Fibroblast of mammary gland (primary cell): Measurements from ENCODE around the gene MXD1.
"Not testable (repeated sequence)": the region's sequence is repeated elsewhere in the genome, so short reads cannot be mapped to it uniquely, and the experiment has no call there.

Experiments used
- DNase-seq: peaks from one replicate; pipeline ENCODE4 v3.0.0-alpha.2; 2010; ENCODE audit warnings: low read depth
- H3K4me3 ChIP-seq: 2 replicates; pipeline ENCODE4 v1.5.1; 2011; ENCODE audit warnings: low read depth, mild to moderate bottlenecking, low read length, moderate library complexity; ENCODE audit not compliant: control insufficient read depth
- CTCF ChIP-seq: conservative IDR thresholded peaks from 2 replicates; pipeline ENCODE4 v1.5.1; 2011; ENCODE audit warnings: low read depth, low read length, inconsistent platforms; ENCODE audit not compliant: control insufficient read depth, insufficient read depth

MXD1 gene

DNA sequence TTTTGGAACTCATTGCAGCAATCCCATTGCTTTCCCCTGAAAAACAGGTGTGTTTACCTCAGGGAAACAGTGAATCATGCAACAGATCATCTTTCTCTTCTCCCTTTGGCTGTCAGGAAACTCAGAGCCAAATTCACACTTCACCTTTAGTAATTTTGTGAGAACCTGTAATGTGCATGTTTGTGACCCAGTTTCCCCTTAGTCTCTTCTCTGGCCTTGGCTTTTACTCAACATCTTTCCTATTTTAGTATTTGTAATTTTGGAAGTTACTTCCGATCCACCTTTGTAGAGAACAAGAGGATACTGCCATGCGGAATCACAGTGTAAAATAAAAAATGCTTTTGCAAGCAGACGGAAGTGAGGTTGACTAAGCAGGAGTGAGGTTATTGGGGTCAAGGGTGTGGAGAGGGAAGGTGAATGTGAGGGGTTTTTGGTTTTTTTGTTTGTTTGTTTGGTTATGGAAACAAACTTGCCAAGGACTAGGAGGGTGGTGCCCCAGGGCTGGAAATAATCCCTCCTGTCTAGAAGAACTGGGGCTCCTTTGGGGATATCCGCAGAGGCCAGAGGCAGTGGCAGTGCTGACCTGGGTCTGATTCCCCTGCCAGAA is 32.5 kb downstream of the MXD1 start:
- no peak for TF ChIP-seq CTCF
- DNase-seq = no peak
- no peak overlapping the region for H3K4me3 ChIP-seq

GRCh38 chr2:69948032-69948962 is 33.4 kb downstream of the MXD1 start:
- no peak for DNase-seq
- no peak for TF ChIP-seq CTCF
- H3K4me3 ChIP-seq = no peak overlapping the region

DNA sequence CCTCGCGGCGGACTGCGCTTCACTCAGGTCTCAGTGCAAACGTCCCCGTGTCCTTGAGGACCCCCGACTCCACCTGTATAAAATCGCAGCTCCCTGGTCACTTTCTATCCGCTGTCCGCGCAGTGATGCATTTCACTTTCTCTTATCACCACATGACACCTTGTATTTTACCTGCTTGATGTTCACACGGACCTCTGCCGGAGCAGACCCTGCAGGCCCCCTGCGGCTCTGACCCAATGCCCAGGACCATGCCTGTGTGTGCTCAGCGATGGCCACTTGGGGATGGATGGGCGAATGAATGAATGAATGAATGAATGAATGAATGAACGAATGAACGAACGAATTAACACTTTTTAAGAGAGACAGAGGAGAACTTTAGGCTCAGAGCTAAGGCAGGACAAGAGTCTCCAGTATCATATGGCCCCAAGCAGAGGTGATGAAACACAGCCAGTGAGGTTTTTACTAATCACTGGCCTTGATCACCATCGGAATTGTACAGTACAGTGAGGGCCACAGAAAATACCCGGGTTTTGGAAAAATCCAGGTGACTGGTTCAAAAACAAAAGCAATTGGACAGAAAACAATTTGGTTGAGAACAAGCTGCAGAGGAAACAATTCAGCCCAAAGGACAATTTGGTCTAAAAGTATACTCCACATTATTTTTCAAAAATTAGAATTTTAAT is 34.2 kb downstream of the MXD1 start:
- no peak for DNase-seq
- no peak for TF ChIP-seq CTCF
- H3K4me3 ChIP-seq = no peak overlapping the region

DNA sequence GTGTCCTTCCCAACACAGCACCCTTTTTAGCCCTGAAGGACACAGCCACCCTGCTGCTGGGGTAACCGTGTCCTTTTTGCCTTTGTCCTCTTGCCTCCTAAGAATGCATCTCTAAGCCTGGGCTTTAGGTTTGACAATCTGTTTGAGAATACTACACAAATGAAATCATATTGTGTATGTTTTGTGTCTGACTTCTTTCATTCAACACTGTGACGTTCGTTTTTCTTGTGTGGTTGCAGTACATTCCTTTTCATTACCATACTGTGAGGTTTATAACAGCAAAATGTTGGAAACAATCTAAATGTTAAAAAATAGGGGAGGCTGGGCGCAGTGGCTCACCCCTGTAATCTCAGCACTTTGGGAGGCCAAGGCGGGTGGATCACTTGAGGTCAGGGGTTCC is 35.3 kb downstream of the MXD1 start:
- DNase-seq = no peak
- no peak overlapping the region for H3K4me3 ChIP-seq
- no peak for TF ChIP-seq CTCF

GRCh38 chr2:69950671-69951070 is 35.8 kb downstream of the MXD1 start:
- H3K4me3 ChIP-seq, DNase-seq: not testable (repeated sequence)

DNA sequence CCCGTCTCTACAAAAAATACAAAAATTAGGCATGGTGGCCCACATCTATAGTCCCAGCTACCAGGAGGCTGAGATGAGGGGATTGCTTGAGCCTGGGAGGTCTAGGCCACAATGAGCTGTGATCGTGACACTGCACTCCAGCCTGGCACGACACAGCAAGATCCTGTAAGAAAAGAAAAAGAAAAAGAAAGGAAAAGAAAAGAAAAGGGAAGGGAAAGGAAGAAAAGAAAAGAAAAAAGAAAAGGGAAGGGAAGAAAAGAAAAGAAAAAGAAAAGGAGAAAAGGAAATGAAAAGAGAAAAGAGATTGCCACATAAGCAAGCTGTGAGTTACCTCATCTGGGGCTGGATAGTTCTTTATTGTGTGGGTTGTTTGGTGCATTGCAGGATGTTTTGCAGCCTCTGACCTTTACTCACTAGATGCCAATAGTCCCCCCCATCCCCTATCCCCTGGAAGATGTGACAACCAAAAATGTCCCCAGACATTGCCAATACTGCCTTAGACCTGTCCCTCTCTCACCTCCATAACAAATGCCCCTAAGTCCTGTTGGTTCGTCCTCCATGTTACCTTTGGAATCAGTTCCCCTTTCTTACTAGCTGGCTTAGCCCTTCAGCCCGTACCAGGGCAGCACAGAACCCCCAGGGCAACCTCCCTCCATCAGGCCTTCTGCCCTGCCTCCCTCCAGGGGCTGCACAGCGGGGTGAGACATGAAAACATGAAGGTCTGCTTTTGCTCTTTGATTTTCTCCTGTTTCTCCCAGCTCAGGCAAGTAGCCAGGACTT is 37.6 kb downstream of the MXD1 start:
- DNase-seq = no peak
- TF ChIP-seq CTCF = no peak
- no peak overlapping the region for H3K4me3 ChIP-seq
